HG03095 (cell line): ENCODE data around the gene XCR1.
"Not testable (repeated sequence)": the region's sequence is repeated elsewhere in the genome, so short reads cannot be mapped to it uniquely, and the experiment has no call there.

Experiments
- ATAC-seq: cut with Tn5 transposase; IDR thresholded peaks from one replicate; pipeline ENCODE4 v1.9.1; 2021; ENCODE audit warnings: moderate library complexity; ENCODE audit not compliant: unreplicated experiment

The XCR1 gene, protein sequence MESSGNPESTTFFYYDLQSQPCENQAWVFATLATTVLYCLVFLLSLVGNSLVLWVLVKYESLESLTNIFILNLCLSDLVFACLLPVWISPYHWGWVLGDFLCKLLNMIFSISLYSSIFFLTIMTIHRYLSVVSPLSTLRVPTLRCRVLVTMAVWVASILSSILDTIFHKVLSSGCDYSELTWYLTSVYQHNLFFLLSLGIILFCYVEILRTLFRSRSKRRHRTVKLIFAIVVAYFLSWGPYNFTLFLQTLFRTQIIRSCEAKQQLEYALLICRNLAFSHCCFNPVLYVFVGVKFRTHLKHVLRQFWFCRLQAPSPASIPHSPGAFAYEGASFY

DNA sequence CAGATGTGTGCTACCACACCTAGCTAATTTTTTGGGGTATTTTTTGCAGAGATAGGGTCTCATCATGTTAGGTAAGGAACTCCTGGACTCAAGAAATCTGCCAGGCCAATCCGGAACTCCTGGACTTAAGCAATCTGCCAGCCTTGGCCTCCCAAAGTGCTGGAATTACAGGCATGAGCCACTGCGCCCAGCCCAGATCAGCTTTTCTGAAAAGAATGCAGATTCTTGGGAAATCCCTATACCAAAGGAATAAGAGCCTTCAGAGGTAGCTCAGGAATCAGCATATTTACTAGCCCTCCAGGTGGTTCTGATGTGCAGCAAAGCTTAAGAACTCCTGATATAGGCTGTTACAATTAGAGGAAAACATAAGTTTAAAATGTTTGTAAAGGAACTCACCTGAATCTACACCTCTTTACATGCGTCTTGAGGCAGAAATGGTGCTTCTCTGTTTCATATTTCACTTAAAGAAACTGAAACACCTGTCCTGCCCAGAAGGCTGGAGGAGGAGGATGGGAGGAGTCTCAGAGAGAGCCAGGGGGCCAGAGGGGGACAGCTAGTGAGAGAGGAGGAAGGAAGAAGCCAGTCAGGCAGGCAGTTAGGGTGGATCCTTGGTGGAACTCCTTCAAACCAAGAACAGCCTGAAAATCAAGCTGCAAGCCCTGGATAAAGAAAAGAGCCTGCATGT, at the start of gene XCR1:
Gene XCR1 (minus strand): TSS at position 463 of the 685 bp plus-strand sequence. CDS start 5,536 bp downstream, outside the sequence.
- ATAC-seq: no peak

DNA sequence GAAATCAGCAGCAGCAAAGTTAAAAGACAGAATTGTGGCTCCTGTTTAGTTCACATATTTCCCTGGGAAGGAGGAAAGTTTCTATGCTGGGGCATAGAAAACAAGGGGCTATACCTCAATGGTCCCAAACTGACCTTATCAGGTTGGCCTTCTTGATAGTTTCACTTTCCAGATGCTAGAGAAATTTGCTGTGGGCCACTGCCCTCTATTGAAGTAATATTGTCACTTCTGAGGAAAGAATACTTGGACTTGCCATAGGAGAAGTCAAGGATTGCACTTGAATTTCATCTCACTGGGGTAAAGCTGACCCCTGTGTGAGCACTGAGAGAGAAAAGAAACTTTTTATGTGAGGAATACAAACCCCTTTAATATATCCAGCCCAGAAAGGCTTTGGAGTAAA, 49.3 kb upstream of the XCR1 start:
- ATAC-seq: no peak

DNA sequence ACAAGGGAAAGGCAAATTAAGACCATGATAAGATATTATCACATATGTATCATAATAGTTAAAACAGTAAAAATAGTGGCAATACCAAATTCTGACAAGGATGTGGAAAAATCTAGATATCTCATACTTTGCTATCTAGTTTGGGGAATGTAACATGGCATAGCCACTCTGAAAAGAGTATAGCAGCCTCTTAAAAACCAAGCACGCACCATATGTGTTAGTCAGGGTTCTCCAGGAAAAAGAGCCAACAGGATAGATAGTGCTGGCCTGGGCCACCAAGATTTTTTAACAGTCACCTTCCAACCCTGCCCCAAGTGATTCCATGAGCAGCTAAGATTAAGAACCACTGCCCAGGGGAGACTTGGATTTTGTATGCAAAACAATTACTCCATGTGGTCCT, 48.5 kb upstream of the XCR1 start:
- ATAC-seq: no peak

DNA sequence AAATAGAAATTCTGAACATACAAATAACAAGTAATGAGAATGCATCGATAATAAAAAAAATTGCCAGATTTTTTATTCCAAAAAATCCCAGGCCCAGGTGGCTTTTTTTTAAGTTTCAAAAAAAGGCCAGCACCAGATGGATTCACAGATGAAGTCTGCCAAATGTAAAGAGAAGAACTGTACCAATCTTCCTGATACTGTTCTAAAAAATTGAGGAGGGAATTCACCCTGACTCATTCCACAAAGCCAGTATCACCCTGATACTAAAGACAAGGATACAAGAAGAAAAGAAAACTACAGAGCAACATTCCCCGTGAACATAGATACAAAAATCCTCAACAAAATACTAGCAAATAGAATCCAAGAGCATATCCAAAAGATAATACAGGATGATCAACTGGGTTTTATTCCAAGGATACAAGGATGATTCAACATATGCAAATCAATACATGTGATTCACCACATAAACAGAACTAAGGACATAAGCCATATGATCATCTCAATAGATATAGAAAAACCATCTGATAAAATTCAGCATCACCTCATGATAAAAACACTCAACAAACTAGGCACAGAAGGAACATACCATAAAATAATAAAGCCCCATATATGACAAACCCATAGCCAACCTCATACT, 44.1 kb upstream of the XCR1 start:
- no peak for ATAC-seq

DNA sequence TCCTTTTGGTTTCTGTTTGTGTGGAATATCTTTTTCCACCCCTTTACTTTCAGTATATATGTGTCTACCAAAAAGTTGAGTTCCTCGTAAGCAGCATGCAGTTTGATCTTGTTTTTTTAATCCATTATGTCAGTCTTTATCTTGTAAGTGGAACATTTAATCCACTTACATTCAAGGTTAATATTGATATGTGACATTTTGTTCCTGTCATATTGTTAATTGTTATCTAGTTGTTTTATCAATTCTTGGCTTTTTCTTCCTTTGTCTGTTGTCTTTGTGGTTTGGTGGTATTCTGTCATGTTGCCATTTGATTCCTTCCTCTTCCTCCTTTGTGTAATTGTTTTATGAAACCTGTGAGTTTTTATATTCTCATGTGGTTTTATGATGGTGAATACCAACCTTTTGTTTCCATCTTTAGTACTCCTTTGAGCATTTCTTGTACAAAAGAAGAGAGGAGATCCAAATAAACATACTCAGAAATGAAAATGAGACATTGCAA, 43.4 kb upstream of the XCR1 start:
- no peak for ATAC-seq

DNA sequence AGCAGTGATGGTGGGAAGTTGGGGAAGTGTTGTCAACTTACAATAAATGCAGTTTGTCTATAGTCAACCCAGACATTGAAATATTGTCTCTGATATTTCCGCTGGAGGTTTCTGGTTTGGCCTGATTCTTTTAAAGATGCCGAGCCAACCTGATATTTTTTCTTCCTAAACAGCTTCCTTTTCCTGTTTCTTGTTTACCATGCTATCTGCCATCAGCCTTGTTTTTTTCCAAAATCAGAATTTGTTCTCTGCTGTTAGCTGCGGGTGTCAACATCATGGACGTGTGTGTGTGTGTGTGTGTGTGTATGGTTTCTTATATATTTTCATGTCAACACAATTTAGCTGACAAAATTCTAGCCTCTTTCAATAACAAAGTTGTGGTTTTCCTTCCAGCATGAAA, 41.2 kb upstream of the XCR1 start:
- ATAC-seq: no peak

DNA sequence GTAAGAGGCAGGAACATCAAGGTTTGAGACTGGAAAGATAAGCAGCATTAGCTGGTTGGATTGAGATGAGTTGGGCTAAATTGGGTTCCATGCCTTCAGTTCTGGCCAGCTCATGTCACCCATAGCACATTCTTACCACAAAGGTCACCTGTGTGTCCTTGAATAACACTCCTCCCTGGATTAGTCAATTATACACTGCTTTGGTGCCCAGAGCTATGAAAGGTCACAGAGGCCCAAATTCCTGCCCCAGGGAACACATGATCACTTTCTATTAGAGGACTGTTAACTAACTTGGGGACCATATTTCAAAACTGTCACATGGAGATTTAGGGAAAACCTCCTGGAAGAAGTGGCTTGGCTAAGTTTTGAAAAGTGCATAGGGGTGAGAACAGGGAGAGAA, 40.1 kb upstream of the XCR1 start:
- ATAC-seq: no peak

DNA sequence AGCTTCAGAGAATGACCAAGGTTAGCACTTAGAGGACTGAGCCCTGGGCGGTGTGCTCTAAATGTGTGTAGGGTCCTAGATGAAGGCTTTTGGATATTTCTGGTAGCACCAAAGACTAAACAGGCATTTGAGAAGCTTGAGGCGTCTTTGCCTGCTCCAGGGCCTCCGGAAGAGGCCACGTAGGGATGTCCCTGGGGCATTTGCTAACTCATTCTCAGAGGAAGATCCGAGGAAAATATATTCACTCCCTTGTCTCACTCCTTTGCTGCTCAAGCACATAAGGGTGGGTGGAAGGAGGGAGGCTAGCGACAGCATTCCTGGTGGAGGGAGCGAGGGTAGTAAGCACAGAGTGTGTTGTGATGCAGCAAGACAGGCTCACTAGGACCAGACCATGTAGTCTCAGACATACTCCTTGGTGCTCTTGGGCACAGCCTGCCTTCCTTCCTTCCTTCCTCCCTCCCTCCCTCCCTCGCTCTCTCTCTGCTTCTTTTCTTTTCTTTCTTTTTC, 38.5 kb upstream of the XCR1 start:
- ATAC-seq: no peak

DNA sequence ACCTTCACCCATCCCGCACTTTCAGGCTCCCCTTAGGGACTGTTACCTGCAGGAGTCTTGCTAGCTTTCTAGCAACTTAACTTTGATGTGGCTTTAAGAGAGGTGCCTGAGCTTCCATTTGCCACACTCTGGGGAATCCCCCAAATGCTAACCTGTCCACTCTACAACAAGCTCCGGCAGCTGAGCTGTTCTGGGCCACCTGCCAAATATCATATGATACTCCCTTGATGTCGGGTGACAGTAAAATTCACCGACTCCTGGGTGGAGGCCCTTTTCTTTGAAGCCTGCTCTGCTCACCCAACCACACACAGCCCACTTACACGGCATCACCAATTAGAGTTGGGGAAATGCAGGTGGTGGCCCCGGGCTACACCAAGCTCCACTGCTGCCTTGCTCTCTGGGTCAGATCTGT, 38.0 kb upstream of the XCR1 start:
- no peak for ATAC-seq

DNA sequence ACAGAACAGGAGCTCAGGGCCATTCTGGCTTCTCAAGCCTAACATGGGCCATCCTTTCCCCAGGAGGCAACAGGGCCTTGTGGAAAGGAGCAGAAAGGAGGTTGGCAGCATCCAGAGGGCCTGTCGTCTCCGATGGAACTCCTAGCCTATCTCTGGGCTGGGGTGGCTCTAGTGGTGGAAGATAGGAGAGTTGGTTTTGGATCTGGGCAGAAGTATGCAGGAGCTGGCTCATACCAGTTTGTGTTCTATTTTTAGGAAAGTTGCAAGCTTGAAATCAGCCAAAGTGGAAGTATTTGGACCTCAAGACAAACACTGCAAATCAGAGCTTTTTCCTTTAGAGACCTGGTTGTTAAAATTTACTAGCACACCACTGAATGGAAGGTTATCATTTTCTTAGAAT, 35.4 kb upstream of the XCR1 start:
- ATAC-seq: no peak

DNA sequence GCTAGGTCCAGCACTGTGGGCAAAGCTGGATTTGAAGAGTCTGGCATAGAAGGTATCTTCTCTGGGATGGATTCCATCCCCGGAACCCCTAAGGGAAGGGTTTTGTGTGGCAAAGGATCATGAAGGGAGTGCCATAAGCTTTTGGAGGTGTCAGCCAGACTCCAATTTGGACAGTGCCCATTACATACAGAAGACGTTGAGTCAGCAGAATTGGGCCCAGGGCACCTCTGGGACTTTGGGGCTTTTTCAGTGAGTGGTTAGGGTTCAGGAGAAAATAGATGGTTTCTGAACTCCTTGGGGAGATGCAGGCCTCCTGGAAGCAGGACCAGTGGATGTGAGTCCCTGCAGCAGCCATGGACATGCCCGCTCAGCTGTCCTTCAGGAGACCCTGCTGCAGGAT, 34.6 kb upstream of the XCR1 start:
- no peak for ATAC-seq

DNA sequence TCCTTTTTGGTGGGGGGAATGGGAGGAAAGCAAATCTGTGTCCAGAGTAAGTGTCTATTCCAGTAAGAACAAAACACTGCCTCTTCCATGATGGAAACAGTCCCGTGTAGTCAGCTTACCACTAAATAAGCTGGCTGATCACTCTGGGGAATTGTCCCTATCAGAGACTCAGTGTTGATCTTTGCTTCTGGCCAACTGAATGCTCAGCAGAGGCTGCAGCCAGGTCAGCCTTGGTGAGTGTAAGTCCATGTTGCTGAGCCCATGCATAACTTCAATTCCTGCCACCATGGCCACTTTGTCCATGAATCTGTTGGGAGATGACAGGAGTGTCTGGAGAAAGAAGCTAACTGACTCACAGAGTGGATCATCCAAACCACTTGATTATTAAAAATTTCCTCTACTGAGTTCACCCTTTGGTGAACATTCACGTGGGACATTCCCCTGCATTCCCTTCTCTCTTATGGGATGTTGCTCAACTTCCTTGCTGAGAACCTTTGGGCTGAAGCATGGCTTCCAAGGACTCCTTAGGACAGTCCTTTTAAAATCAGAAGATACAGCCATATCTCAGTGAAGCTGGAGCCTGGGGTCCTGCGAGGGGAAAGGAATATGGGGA, 33.9 kb upstream of the XCR1 start:
- ATAC-seq: no peak

DNA sequence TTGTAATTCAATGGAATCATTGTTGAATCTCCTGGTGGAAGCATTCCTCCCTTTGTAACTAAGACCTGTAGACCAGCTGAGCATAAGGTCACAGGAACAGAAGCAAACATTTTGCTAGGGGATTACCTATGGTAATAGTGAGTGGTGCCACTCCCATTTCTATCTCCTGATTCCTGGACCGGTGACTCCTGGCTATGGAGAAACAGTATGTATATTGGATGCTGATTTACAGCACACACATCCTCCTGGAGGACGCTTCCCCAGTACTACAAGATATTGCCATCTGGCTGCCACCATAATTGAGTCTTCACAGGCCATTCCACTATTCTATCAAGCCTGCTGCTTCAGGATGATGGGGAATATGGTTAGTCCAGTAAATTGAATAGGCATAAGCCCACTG, 33.3 kb upstream of the XCR1 start:
- ATAC-seq: no peak

DNA sequence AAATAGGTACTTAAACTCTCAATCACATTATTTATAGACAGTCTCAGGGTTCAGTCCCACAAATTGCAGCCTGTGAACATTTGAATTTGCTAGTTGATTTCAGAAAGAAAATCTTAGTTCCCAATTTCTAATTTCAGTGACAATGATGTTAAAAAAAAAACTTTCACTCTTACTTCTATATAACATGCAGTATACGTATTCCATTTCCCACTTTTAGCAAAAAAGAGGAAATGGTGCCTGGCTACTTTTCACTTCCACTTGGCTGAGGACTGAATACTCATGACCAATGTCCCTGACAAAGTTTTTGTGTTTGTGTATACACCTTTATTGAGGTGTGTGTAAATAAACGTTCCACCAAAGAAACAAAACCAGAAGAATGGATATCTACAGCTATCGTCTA, 32.1 kb upstream of the XCR1 start:
- ATAC-seq: no peak

DNA sequence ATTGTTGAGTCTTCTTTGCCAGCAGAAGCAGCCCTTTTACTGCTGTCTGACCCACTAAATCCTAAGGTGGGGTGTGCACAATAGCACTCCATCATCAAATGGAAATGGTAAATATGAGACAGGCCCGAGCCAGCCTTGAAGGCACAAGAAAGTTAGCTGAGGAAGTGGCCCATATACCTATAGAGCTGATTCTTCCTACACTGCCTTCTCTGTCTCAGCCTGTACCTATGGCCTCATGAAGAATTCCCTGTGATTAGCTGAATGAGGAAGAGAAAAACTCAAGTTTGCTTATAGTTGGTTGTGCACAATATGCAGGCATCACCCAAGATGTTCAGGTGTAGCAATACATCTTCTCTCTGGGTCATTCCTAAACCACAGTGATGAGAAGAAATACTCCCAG, 31.7 kb upstream of the XCR1 start:
- no peak for ATAC-seq

DNA sequence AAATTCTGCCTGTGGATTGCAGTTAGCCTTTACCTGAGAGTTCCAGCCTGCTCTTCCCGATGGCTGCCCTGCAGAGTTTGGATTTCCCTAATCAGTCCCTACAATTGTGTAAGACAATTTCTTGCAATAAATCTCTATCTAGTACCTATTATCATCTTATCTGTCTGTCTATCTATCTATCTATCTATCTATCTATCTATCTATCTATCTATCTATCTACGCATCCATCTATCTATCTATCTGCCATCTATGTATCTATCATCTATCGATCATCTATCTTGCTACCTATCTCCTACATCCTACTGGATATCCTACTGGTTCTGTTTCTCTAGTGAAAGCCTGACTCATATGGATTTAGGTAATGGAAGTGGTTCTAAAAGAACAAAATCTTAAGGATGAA, 30.4 kb upstream of the XCR1 start:
- ATAC-seq: no peak

DNA sequence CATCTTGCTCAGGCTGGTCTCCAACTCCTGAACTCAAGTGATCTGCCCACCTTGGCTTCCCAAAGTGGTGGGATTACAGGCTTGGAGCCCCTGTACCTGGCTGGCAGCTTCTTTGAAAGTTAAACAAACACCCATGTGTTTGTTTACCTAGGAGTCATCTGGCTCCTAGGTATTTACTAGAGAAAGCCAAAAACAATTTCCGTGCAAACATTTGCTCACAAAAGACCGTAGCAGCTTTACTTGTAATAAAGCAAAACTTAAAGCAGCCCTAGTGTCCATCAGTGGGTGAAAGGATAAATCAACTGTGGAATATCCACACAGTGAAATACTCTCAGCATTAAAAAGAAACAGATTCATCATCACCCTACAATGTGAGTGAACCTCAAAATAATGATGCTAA, 29.4 kb upstream of the XCR1 start:
- no peak for ATAC-seq

DNA sequence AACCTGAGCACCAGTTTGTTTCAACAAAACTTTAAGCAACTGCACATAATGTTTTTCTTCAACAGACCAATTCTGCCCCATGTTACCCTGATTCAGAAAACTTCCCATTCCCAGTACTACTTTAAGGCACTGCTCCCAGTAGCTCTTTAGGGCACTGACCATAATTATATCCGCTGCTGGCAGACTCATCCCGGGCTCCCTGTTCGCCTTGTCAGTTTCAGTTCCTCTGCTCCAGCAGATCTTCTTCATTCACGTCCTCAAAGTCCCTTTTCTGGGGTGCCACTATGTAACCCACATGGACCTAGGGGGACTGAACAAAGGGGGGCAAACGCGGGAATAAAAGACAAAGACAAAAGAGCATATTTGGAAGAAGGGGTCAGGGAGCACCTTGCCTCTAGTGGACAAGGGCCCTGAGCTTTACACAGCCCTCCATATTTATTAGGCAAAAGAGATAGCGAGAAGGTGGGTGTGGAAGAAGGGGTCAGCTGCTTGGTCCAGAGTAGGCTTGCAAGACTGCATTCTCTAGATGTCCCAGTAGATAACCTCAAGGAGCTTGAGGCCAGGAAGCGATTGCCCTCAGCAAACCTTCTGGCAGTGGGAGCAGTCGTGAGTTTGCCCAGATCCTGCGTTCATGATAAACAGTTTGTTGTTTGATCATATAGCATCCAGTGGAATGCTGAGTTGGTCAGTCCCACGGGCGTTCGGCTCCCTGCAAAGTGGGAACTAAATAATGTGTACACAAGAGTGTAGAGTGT, 26.7 kb upstream of the XCR1 start:
- ATAC-seq: not testable (repeated sequence)

DNA sequence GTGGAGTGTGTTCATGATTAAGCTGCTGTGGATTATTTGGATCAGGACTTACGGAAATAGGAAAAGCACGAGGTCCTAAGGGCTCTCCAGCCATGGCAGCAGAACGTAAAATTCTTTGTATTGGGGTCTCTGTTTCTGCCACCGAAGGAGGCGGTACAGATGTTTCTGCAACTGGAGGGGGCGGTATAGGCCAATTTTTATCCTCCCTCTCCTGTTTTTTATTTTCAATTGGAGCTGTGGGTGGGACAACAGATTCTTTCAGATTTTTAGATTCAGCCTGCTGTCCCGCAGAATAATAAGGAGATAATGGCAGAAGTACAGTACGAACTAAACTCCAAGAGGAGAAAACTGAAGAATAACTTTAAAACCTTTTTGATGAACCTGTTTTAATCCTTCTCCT, 26.0 kb upstream of the XCR1 start:
- not testable (repeated sequence) for ATAC-seq

DNA sequence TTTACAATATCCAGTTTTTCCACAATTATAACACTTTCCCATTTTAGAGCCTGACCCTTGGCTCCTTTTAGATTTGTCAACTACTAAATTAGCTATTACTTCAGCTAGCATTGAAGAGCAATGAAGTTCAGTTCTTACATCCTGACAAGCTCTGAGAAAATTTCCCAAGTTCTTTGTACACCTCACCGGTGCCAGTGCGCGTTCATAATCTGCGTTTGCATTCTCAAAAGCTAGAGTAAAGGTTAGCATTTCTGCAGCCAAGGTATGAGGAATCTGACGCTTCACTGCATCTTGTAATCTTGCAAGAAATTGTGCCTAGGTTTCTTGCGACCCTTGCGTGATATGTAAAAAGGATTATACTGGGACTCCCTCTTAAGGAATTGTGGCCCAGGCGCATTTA, 25.2 kb upstream of the XCR1 start:
- ATAC-seq: no peak

DNA sequence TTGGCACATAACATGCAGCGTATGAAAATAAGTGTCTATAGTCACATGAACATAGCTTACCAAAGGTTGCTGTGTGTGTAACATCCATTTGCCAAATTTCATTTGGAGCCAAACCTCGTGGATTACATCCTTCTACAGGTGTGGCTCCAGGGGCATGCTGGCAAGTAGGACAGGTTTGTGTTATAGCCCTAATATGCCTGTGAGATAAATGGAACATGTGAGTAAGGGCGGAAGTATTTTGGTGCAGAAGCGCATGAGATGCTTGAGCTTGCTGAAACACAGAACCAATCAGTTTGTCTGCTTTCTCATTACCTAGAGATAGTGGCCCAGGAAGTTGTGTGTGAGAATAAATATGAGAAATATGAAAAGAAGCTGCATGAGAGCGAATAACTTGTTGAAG, 21.8 kb upstream of the XCR1 start:
- no peak for ATAC-seq
